CD14-positive monocyte (primary cell): ENCODE results near the gene TKFC. TPM values are rescaled to one million over a fixed set of nuclear protein-coding genes. Genes with fewer than 3 reads are reported as not detected.

Experiments
- DNase-seq, 3 donors: peaks; one replicate each; pipeline ENCODE4 v3.0.0-alpha.2; 2011 to 2022
- H2AFZ ChIP-seq: 2 replicates; pipeline ENCODE4 v1.6.0; 2012; ENCODE audit warnings: mild to moderate bottlenecking, low read depth, low read length, inconsistent platforms; ENCODE audit not compliant: insufficient read depth, poor library complexity, severe bottlenecking
- H3K27ac ChIP-seq, 2 donors: 1 replicate in 1 of 2; 2 replicates in 1 of 2; pipeline ENCODE4 v1.5.1; 2012 to 2013; ENCODE audit warnings: low read length in 2 of 2, control low read depth in 1 of 2, inconsistent platforms in 1 of 2, low read depth in 1 of 2, mild to moderate bottlenecking in 1 of 2
- H3K27me3 ChIP-seq, 2 donors: one replicate each; pipeline versions ENCODE4 v1.6.0 to v1.6.1; 2011 to 2013; ENCODE audit warnings: low read length in 2 of 2; ENCODE audit not compliant: control insufficient read depth in 2 of 2, insufficient read depth in 2 of 2
- H3K36me3 ChIP-seq, 2 donors: replicated peaks in 1 of 2; 1 replicate in 1 of 2; 2 replicates in 1 of 2; pipeline versions ENCODE4 v1.5.1 to v1.6.1; 2012 to 2013; ENCODE audit warnings: low read length in 2 of 2, control low read depth in 1 of 2, inconsistent platforms in 1 of 2, mild to moderate bottlenecking in 1 of 2; ENCODE audit not compliant: insufficient read depth in 2 of 2, control insufficient read depth in 1 of 2
- H3K4me1 ChIP-seq, 2 donors: 1 replicate in 1 of 2; 2 replicates in 1 of 2; pipeline versions ENCODE4 v1.5.1 to v1.6.1; 2012 to 2013; ENCODE audit warnings: low read length in 2 of 2, control low read depth in 1 of 2, inconsistent platforms in 1 of 2, mild to moderate bottlenecking in 1 of 2, moderate library complexity in 1 of 2; ENCODE audit not compliant: insufficient read depth in 2 of 2, control insufficient read depth in 1 of 2
- H3K4me2 ChIP-seq: replicated peaks from 2 replicates; pipeline ENCODE3; 2012; ENCODE audit warnings: low read length, moderate library complexity, mild to moderate bottlenecking; ENCODE audit not compliant: poor library complexity, severe bottlenecking; ENCODE audit errors: extremely low read depth
- H3K4me3 ChIP-seq, 3 experiments: fragments of 200-600 bp in 1 of 3; sonication (generic) in 1 of 3; replicated peaks in 1 of 3; 1 replicate in 2 of 3; 2 replicates in 1 of 3; pipeline ENCODE4 v1.5.1; 2011 to 2013; ENCODE audit warnings: low read length in 3 of 3, mild to moderate bottlenecking in 3 of 3, control low read depth in 2 of 3, low read depth in 2 of 3, inconsistent platforms in 1 of 3, moderate library complexity in 1 of 3
- H3K79me2 ChIP-seq: 2 replicates; pipeline ENCODE4 v1.6.0; 2012; ENCODE audit warnings: mild to moderate bottlenecking, control low read depth, inconsistent platforms, low read length, moderate library complexity; ENCODE audit not compliant: insufficient read depth
- H3K9ac ChIP-seq: 2 replicates; pipeline ENCODE4 v1.6.0; 2017; ENCODE audit warnings: low read length, mild to moderate bottlenecking; ENCODE audit not compliant: insufficient read depth, poor library complexity, severe bottlenecking
- H3K9me3 ChIP-seq, 2 donors: replicated peaks in 1 of 2; 1 replicate in 1 of 2; 2 replicates in 1 of 2; pipeline versions ENCODE4 v1.5.1 to v1.6.1; 2012 to 2013; ENCODE audit warnings: low read length in 2 of 2, control low read depth in 1 of 2; ENCODE audit not compliant: control insufficient read depth in 1 of 2, insufficient read depth in 1 of 2
- H4K20me1 ChIP-seq: 2 replicates; pipeline ENCODE4 v1.6.0; 2012; ENCODE audit warnings: mild to moderate bottlenecking, low read length, control low read depth, moderate library complexity; ENCODE audit not compliant: insufficient read depth
- H3K27ac Mint-ChIP-seq, 7 donors: one replicate each; pipeline ENCODE4 v1.8.0; 2020; ENCODE audit warnings: mild to moderate bottlenecking in 7 of 7, mixed read lengths in 7 of 7, moderate library complexity in 6 of 7, inconsistent platforms in 2 of 7
- H3K27me3 Mint-ChIP-seq, 3 donors: one replicate each; pipeline ENCODE4 v1.8.0; 2021 to 2022; ENCODE audit warnings: low read depth in 3 of 3, mild to moderate bottlenecking in 3 of 3, mixed read lengths in 3 of 3, moderate library complexity in 3 of 3, inconsistent platforms in 1 of 3
- H3K36me3 Mint-ChIP-seq, 2 donors: one replicate each; pipeline ENCODE4 v1.8.0; 2020; ENCODE audit warnings: mixed read lengths in 2 of 2, inconsistent platforms in 1 of 2, mild to moderate bottlenecking in 1 of 2
- H3K4me1 Mint-ChIP-seq: one replicate; pipeline ENCODE4 v1.8.0; 2020; ENCODE audit warnings: mild to moderate bottlenecking, mixed read lengths
- H3K4me3 Mint-ChIP-seq, 2 donors: one replicate each; pipeline ENCODE4 v1.8.0; 2020; ENCODE audit warnings: mild to moderate bottlenecking in 2 of 2, mixed read lengths in 2 of 2, moderate library complexity in 1 of 2
- H3K9me3 Mint-ChIP-seq, 7 donors: one replicate each; pipeline ENCODE4 v1.8.0; 2020 to 2022; ENCODE audit warnings: mixed read lengths in 7 of 7, mild to moderate bottlenecking in 6 of 7, moderate library complexity in 6 of 7, inconsistent platforms in 2 of 7
- CTCF ChIP-seq: fragments of 200-600 bp; IDR thresholded peaks from one replicate; pipeline ENCODE4 v1.8.0; 2022; ENCODE audit warnings: antibody characterized with exemption, mild to moderate bottlenecking
- WGBS: methylation state at CpG from one replicate; pipeline ENCODE4 v1.1.5; 2013; ENCODE audit warnings: missing lambda C conversion rate; ENCODE audit not compliant: insufficient coverage; 5-methylcytosine and 5-hydroxymethylcytosine counted together
- intact Hi-C, 2 donors: fragments of 100-400 bp; cut with micrococcal nuclease; formaldehyde crosslinking; loops; one replicate each; pipeline versions ENCODE4 v1.15.0 to v1.15.1; 2023
- polyA plus RNA-seq, 3 donors: library from polyadenylated mRNA; depleted of rRNA in 1 of 3; unstranded in 2 of 3; stranded (reverse) in 1 of 3; fragments of 300-500 nt in 2 of 3; fragments of >200 nt in 1 of 3; fragmentation: Illumina TruSeq in 2 of 3; gene quantifications; 1 replicate in 2 of 3; 2 replicates in 1 of 3; pipeline ENCODE4 v1.2.3, GENCODE V29; 2012 to 2021

The TKFC gene
- polyA plus RNA-seq, 3 donors = 29.5 to 40.8 (median 29.6) TPM

GRCh38 chr11:61327669-61328071, 5.4 kb upstream of the TKFC start:
- Histone ChIP-seq H4K20me1 (peaks cover 45% of the 10 kb centered on the region), H3K4me2 (no peak overlapping the region), H3K27me3 (no peaks in the 10 kb centered on the region), H3K79me2 (peaks cover 66% of the 10 kb centered on the region), H3K36me3 (peaks cover 67 to 81% of the 10 kb centered on the region in 2 donors), H3K4me3 (no peak overlapping the region), H3K9ac (no peak overlapping the region), H2AFZ (no peak overlapping the region), H3K27ac (no peak overlapping the region), H3K9me3 (no peaks in the 10 kb centered on the region), H3K4me1 (peaks cover 14 to 18% of the 10 kb centered on the region in 2 donors)
- intact Hi-C loops = no loop called here
- no peak for TF ChIP-seq CTCF
- Mint-ChIP-seq H3K4me3 (no peak overlapping the region), H3K9me3 (no peaks in the 10 kb centered on the region), H3K27me3 (no peaks in the 10 kb centered on the region), H3K27ac (no peak overlapping the region), H3K4me1 (peaks cover 16% of the 10 kb centered on the region), H3K36me3 (peaks cover 70 to 80% of the 10 kb centered on the region in 2 donors)
- no peak for DNase-seq

- Histone ChIP-seq H3K9ac (no peak overlapping the region), H3K4me1 (peaks cover 15 to 21% of the 10 kb centered on the region in 2 donors), H3K4me2 (no peak overlapping the region), H3K27me3 (no peaks in the 10 kb centered on the region), H3K9me3 (no peaks in the 10 kb centered on the region), H2AFZ (no peak overlapping the region), H3K27ac (no peak overlapping the region), H3K79me2 (peaks cover 69% of the 10 kb centered on the region), H4K20me1 (peaks cover 45% of the 10 kb centered on the region), H3K4me3 (no peak overlapping the region), H3K36me3 (peaks cover 61 to 74% of the 10 kb centered on the region in 2 donors)
- TF ChIP-seq CTCF = no peak
- Mint-ChIP-seq H3K9me3 (no peaks in the 10 kb centered on the region), H3K27me3 (no peaks in the 10 kb centered on the region), H3K36me3 (peaks cover 64 to 73% of the 10 kb centered on the region in 2 donors), H3K27ac (peak overlapping the region in 1 of 7 donors; percentile 53), H3K4me1 (peaks cover 18% of the 10 kb centered on the region), H3K4me3 (no peak overlapping the region)
- DNase-seq = no peak
- WGBS = 96% methylated on average over 9 of the region's 9 CpGs
- intact Hi-C loops = no loop called here
Observed at GRCh38 chr11:61328351-61328750, 4.7 kb upstream of the TKFC start.
